HG03520 (cell line): ENCODE data around the gene SHISAL1.

ENCODE experiments used
- ATAC-seq: cut with Tn5 transposase; IDR thresholded peaks from one replicate; pipeline ENCODE4 v1.9.1; 2021; ENCODE audit warnings: mild to moderate bottlenecking, moderate library complexity; ENCODE audit not compliant: unreplicated experiment

The SHISAL1 gene

DNA sequence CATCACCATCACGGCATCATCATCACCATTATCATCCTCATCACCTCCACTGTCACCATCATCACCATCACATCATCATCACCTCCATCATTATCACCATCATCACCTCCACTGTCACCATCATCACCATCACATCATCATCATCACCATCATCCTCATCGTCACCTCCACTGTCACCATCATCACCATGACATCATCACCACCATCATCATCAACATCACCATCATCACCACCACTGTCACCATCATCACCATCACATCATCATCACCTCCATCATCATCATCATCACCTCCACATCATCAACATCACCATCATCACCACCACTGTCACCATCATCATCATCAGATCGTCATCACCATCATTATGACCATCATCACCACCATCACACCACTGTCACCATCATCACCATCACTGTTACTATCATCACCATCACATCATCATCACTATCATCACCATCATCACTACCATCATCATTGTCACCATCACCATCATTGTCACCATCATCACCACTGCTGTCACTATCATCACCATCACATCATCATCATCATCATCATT is 99.2 kb downstream of the SHISAL1 start:
- no peak for ATAC-seq

DNA sequence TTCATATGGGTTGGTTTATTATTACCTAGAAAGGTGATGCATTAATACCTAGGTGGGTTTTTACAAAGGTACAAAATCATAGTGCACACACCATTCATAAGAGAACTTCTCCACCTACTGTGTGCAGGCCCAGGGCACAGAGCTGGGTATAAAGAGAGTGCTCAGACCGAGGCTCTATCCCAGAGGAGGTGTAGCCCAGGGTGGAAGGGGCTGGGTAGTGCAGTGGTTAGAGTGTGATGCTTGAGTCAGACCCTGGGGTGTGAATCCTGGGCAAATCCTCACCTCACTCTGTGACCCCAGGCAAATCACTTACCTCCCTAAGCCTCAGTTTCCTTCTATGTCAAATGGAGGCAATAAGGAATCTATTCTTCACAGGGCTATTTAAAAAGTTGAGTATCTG is 99.8 kb downstream of the SHISAL1 start:
- no peak for ATAC-seq

DNA sequence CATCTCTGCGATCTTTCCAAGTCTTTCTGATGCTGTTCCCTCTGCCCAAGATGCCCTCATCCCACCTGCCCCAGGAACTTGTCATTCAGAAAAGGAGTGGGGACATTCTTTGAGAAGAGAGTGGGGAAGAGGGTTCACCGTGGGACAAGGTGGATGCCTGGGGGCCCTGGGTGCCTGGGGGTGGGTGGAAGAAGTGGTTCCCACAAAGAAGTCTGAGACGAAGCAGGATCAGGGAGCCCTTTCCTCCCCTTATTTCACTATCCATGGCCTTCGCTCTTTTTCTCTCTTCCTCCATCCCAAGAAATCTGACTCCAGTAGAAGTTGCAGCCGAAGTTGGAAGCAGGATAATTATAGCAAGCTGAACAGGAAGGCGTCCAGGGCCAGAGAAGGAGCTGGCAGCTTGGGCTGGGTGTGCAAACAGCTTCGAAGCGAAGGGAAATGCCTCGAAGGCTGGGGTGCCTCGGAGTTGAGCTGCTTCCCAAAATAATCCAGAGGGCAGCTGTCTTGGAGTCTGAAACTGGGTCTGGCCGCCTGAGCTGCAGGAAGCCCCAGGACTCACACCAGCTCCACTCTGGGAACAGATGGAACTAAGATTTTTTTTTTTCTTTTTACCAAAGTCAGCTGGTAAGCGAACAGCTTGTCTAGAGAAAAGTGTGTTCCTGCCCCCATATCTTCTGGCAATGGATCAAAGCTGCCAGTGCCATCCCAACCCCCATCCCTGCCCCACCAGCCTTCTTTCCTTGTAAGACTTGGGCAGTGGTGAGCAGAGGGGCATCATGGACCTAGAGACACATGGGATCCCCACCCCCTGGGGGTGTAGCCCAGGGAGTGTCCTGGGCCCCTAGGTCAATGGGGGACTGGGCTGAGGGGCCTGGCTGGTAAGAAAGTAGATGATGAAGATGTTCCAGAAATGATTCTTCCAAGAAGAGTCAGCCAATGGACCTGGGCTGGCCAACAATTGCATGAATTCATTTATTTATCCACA is 100.5 kb downstream of the SHISAL1 start:
- no peak for ATAC-seq

DNA sequence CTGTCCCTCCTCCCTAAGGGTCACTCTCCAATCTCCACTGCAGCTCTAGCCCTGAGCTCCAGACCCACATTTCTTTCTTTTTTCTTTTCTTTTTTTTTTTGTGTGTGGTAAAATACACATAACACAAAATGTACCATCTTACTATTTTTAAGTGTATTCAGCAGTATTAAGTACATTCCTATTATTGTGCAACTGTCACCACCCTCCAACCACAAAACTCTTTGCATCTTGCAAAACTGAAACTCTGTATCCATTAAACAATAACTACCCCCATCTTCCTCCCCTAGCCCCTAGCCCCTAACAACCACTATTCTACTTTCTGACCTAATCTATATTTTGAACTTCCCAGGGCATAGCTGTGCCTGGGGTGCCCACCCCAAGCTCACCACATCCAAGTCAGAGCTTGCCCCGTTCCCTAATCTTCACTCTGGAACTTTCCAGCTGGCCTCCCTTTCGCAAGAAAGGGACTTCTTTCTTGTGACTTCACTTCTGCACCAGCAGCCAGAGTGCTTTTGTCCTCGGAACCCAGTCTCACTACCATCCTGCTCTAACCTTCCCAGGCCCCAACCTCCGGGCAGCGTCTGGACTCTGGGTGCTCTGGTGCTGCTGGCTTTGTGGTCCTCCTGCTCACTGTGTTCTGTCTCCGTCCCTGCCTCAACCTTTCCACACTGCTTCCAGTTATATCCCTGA is 101.3 kb downstream of the SHISAL1 start:
- no peak for ATAC-seq

DNA sequence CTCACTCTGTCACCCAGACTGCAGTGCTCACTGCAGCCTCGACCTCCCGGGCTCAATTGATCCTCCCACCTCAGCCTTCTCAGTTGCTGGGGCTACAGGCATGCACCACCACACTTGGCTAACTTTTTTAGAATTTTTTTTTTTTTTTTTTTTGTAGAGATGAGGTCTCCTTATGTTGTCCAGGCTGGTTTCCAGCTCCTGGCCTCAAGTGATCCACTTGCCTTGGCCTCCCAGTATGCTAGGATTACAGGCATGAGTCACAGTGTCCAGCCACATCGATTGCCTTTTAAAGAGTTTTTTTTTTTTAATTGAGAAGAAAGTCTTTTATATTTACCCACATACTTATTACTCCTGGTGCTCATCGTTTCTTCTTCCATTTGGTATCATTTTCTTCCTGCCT is 102.0 kb downstream of the SHISAL1 start:
- ATAC-seq = no peak

DNA sequence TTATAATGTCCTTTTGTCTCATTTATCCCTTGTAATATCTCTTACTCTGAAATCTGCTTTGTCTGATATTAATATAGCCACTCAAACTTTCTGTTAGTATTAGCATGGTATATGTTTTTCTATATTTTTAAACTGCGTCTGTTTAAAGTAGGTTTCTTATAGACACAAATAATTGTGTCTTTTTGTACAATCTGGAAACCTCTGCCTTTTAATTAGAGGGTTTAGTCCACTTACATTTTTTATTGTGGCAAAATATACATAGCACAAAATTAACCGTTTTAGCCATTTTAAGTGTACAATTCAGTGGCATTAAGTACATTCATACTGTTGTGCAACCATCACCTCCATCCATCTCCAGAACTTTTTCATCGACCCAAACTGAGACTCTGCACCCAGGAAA is 103.4 kb downstream of the SHISAL1 start:
- ATAC-seq = no peak

DNA sequence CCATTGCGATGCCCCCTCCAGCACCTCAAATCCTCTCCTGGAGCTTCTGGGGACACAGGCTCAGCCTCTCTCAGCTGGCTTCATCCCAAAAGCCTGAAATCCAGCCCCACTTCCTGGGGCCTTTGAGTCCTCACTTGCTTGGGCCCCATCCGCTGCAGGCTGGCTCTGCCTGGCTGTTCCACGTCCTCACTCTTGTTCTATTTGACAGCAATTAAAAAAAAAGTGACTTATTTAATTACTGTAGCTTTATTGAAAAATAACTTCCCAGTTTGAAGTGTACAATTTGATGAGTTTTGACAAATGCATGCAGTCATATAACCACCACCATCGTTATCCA is 104.8 kb downstream of the SHISAL1 start:
- no peak for ATAC-seq

DNA sequence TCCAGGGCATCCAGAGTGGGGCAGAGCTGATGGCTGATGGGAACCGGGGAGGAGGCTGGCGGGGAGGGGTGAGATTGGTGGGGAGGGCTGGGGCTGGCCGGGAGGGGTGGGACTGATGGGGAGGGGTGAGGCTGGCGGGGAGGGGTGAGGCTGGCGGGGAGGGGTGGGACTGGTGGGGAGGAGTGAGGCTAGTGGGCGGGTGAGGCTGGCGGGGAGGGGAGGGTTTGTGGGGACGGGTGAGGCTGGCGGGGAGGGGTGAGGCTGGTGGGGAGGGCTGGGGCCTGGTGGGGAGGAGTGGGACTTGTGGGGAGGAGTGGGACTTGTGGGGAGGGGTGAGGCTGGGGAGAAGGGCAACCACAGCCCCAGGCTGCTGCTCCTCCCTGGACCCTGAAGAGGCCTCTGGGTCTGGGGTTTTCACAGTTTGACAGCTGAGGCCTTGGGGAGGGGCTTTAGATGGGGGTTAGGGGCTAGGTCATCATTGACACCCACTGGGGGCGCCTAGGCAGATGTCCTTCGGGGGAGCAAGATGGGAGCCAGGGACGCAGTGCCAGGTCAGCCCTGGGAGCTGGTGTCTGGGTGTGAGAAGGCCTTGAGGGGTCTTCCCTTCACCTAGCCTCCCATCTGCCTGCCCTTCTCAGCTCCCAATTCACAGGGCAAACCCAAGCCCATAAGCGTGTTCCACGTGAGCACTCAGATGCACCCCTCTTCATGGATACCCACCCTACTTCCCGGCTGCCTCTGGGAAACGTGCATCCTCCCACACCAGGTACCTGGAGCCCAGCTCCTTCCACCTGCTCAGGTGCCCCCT is 105.4 kb downstream of the SHISAL1 start:
- no peak for ATAC-seq

DNA sequence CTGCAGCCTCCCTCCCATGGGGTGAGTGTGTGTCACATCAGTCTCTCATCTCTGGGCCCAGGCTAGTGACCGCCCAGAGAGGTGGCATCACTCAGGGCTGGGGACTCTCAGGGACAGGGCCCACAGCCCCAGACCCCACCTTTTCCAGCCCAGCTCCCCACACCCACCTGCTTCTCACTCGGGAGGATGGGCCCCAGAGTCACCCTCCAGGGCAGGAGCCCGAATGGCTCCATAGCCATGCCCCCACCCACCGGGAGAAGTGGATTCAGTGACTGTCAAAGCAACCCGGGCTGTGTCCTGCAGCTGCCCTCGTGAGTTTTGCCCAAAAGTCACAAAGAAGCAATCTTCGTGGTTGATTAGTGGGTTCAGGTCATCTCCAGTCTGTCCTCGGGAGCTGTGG is 106.1 kb downstream of the SHISAL1 start:
- ATAC-seq = no peak

DNA sequence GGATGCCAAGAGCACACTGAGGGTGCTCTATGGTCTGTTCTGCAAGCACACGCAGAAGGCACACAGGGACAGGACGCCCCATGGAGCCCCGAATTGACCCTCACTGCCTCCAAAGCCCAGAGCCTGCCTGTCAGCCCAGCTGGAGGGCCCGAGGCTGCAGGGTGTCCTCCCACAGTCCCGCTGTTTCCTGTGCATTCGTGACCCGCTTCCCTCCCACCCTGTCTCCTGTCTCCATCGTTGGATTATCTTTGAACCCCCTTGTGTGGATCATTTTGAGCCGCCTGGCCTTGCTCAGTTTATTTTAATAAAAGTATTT is 106.5 kb downstream of the SHISAL1 start:
- no peak for ATAC-seq

DNA sequence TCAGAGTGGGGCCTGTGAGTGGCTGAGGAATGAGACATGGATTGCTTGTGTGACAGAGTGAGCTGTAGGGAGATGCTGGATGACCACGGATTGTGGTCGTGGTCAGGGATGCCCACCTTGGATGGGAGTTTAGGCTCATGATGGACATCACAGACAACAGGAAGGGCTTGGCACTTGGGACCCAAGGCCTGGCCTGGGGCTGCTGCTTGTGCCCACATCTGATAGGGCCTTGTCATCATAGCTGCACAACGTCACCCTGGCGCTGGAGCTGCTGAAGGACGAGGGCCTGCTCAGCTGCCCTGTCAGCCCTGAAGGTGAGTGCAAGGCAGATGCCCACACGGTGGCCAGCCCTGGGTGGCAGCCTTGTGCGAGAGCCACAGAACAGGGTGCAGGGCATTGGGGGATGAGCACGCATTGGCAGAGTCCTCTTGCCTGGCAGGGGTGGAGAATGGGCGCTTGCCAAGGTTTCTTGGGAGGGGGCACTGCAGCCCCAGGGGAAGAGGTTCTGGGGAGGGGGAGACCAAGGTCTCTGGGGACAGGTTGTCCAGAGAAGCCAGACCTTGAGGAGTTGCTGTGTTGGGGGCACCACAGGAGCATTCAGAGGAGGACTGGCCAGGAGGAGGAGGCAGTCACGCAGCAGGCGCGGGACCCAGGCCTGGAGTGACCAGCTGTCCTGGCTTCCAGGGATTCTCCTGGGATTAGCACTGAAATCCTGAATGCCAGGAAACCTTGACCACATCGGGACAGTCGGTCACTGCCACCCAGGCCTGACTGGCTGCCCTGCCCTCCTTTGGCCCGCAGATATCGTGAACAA is 107.0 kb downstream of the SHISAL1 start:
- ATAC-seq = no peak

DNA sequence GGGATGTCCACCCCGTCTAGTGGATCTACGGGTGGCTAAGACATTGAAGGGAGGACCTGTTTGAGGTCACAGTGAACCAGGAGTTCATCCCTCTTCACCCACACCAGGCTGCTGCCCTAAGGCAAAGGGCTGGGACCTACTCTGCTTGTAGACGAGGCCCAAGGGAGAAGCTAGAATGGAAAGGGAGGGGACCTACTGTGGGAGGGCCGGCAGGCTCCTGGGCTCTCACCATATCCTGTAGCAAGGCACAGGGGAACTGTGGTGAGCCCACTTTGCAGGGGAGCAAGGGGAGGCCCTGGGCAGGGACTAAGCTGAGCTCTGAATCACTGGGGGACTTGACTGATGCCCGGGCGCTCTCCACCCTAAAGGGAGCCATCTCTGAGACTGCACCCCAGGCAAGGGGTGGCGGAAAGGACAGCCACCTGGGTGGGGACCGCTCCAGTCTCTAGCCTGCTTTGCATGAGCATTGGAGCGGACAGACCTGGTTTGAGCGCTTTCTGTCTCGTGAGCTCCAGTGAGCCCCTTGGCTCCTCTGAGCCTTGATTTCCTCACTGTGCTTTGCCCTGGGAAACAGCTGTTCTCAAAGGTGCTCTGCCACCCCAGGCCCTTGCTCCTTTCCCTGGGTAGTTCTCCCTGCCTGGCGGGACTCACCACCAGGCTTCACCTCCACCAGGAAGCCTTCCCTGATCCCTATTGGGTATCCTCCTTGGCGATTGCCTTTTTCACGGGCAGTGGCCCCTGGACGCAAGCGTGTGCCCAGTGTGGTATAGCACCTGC is 107.8 kb downstream of the SHISAL1 start:
- no peak for ATAC-seq

DNA sequence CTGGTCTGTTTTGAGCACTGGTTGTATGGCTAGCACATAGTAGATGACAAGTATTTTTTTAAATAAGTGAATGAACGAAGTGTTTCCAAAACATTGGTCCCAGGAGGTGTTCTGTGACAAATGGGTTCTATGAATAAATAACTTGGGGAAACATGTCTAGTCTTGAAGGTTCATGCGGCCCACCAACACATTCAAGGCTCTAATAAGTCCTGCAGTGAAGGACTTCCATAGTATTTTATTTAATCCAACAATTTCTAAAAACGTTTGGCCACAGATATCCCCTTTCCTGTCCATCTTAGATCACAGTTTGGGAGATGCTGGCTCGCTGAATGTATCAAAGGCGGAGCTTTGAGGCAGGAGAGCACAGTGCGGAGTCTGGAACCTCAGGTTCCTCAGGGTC is 109.5 kb downstream of the SHISAL1 start:
- no peak for ATAC-seq

DNA sequence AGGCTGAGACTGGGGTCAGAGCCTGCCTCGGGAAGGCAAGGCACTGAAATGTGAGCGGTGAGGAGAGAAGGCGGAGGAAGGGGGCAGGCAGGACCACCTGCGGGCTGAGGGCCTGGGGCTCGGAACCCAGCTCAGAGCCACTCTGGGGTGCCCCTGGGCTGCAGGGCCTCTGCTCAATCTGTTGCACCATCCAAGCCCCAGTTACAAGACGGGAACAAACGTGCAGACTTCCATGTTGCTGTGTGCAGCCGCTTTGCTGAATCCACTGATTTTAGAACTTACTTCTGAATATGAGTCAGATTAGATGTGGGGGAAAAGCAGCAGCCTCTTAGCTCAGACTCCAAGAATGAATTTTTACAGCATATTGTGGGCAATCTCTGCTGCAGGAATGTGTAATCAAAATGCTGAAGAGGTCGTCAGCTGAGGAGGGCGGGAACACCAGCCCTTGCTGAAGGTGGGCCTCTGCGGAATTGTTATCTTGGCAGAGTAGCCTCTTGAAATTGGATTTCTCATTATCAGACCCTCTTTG is 110.4 kb downstream of the SHISAL1 start:
- ATAC-seq = no peak

DNA sequence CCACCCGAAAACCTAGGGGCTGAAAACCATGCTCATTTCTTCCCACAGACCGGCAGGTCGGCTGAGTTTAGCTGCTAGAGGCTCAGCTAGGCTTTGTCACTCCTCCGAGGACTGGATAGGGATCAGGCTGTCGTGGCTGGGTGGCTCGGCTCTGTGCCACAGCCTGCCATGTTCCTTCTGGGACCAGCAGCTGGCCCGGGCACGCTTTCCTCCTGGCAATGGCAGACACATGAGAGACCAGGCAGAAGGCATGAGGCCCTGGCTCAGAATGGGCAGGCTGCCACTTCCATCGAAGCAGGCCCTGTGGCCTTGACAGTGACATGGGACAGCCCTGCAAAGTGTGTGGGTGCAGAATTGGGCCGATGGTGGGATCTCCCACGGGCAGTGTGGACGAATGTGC is 111.1 kb downstream of the SHISAL1 start:
- ATAC-seq = no peak

DNA sequence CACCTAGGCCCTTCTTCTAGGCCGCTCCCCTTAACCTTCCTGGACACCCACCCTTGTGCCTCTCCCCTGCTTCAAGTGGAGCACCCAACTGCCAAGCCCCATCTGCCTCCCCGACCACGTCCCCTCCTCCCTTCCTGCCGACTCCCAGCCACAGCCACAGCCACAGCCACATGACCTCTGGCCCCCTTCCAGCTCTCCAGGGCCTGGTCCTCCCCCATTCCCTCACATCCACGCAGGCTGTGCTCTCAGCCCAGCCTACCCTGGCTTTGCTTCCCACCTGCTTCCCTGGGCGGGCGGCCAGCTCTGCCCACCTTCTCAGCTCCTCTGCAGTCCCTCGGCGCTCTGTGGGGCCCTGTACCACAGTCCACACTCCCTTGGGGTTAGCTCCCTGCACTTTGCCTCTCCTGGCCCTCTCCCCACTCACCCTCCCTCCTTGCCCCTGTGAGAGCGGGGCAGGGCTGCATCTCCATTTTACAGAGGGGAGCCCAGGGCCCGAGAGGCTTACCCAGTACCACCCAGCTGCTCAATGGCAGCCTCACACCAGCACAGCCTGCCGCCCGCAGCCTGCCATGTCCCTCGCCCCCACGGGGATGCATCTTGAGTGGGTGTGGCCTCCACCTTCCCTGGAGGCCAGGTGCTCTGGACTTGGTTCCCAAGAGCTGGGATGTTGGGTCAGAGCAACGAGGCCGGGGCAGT is 111.7 kb downstream of the SHISAL1 start:
- no peak for ATAC-seq

DNA sequence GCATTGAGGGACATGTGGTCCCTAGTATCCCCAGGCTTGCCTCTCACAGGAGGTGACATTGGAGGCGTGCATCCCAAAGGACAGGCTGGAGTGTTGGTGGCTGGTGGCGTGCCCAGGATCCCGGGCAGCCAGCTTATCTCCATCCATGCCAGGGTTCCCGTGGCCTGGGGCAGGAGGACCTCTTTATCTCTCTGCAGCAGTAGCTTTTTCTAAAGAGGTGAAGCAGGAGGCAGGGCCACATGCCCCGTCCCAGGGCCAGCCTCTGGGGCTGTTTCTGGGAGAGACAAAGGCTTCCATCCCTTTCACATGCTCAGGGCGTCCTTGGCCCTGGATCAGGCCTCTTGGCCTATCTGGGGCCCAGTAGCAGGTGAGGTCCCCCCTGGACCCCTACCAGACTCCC is 112.3 kb downstream of the SHISAL1 start:
- no peak for ATAC-seq

DNA sequence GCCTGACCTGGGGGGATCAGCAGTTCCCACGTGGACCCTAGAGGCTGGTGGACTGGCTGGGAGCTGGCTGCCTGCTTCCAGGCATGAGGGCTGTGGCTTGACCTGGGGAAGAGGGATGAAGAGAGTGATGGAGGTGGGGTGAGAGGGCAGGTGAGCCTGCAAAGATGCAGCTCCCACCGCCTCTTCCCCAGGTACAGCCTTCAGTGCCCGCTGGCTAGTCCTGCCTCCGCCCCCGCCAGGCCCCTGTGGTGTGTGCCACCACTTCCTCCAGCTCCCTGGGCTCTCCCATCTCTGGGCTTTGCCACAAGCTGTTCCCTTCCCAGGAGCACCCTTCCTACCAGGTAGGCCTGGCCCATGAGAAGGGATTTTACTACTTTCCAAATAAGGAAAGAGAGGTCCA is 112.9 kb downstream of the SHISAL1 start:
- ATAC-seq = no peak

DNA sequence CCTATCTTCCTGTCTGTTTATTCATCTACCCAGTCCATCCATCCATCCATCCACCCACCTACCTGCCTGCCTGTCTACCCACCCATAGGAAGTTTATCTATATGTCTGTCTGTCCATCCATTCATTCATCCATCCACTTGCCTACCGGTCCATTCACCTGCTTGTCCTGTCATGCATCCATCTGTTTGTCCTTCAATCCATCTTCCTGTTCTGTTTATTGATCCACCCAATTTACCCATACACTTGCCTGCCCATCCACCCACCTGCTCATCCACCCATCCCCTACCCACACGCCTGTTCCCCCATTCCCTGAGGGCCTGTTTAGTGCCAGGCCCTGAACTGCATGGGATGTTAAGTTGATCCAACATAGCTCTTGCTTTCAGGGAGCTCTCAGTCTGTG is 113.6 kb downstream of the SHISAL1 start:
- ATAC-seq = no peak
